Endothelial cell of umbilical vein (primary cell): Measurements from ENCODE around the gene FBXL17. TPM values are rescaled to one million over a fixed set of nuclear protein-coding genes. Genes with fewer than 3 reads are reported as not detected.
A peak's percentile ranks its signal among the peaks of the same experiment; 100 is the strongest.

ENCODE experiments used
- BruUV-seq: library from RNA; stranded (reverse); fragments of 400-500 nt; replicated peaks from 2 replicates; lab custom pipeline; 2021; lab: Mats Ljungman, UMichigan
- CTCF ChIA-PET: fragments of 300-600, 350-600 bp; sonication (Branson Sonifier 250); formaldehyde crosslinking; loops from one replicate; lab custom pipeline; 2021; ENCODE audit warnings: antibody characterized with exemption, inconsistent platforms; lab: Charles Lee
- POLR2A ChIA-PET: fragments of 300-600, 350-600 bp; sonication (Branson Sonifier 250); formaldehyde crosslinking; loops from one replicate; lab custom pipeline; 2021; ENCODE audit warnings: antibody characterized with exemption, inconsistent platforms; lab: Charles Lee
- DNase-seq: peaks from one replicate; pipeline ENCODE4 v3.0.0-alpha.2; 2011; ENCODE audit warnings: low read depth, low spot score
- FAIRE-seq: peaks from 2 replicates; lab custom pipeline; 2011; peaks lifted over from hg19 to GRCh38; lab: Jason Lieb, UNC
- H2AFZ ChIP-seq: 2 replicates; pipeline ENCODE4 v1.6.0; 2012; ENCODE audit warnings: low read depth, low read length, control low read depth, inconsistent platforms
- H3K27ac ChIP-seq: 2 replicates; pipeline ENCODE4 v1.5.1; 2011; ENCODE audit warnings: low read depth, mild to moderate bottlenecking, control low read depth, low read length, moderate library complexity; ENCODE audit not compliant: insufficient read depth
- H3K27me3 ChIP-seq, 2 experiments: 2 replicates each; pipeline versions ENCODE4 v1.6.0 to v1.6.1; 2011; ENCODE audit warnings: low read length in 2 of 2, mixed read lengths in 1 of 2; ENCODE audit not compliant: control insufficient read depth in 2 of 2, insufficient read depth in 2 of 2
- H3K36me3 ChIP-seq, 2 experiments: 2 replicates in 1 of 2; 3 replicates in 1 of 2; pipeline ENCODE4 v1.5.1; 2011; ENCODE audit warnings: low read length in 2 of 2, mild to moderate bottlenecking in 1 of 2, moderate library complexity in 1 of 2; ENCODE audit not compliant: control insufficient read depth in 2 of 2, insufficient read depth in 2 of 2; ENCODE audit errors: extremely low read depth in 1 of 2
- H3K4me1 ChIP-seq: 3 replicates; pipeline ENCODE4 v1.5.1; 2011; ENCODE audit warnings: mild to moderate bottlenecking, low read length; ENCODE audit not compliant: control insufficient read depth, insufficient read depth; ENCODE audit errors: extremely low read depth
- H3K4me2 ChIP-seq: 2 replicates; pipeline ENCODE4 v1.6.1; 2011; ENCODE audit warnings: low read length, control low read depth, mixed read lengths; ENCODE audit not compliant: insufficient read depth
- H3K4me3 ChIP-seq, 3 experiments: fragments of 200-600 bp in 1 of 3; sonication (generic), shearing (Covaris generic) in 1 of 3; replicated peaks in 1 of 3; 2 replicates each; pipeline ENCODE4 v1.5.1; 2011 to 2016; ENCODE audit warnings: control low read depth in 3 of 3, low read length in 3 of 3, mild to moderate bottlenecking in 2 of 3, inconsistent platforms in 1 of 3, low read depth in 1 of 3, moderate library complexity in 1 of 3; ENCODE audit not compliant: insufficient read depth in 1 of 3
- H3K79me2 ChIP-seq: 2 replicates; pipeline ENCODE4 v1.6.0; 2012; ENCODE audit warnings: low read length, inconsistent platforms; ENCODE audit not compliant: control insufficient read depth, insufficient read depth
- H3K9ac ChIP-seq: replicated peaks from 2 replicates; pipeline ENCODE3; 2011; ENCODE audit warnings: low read length, control low read depth; ENCODE audit not compliant: insufficient read depth; ENCODE audit errors: extremely low read depth
- H3K9me1 ChIP-seq: replicated peaks from 3 replicates; pipeline ENCODE4 v1.6.0; 2011; ENCODE audit warnings: mild to moderate bottlenecking, low read length; ENCODE audit not compliant: control insufficient read depth, insufficient read depth; ENCODE audit errors: extremely low read depth
- H3K9me3 ChIP-seq: replicated peaks from 2 replicates; pipeline ENCODE4 v1.5.1; 2012; ENCODE audit warnings: low read length, inconsistent platforms; ENCODE audit not compliant: control insufficient read depth, insufficient read depth
- H4K20me1 ChIP-seq: replicated peaks from 2 replicates; pipeline ENCODE3; 2011; ENCODE audit warnings: mild to moderate bottlenecking, low read length; ENCODE audit not compliant: control insufficient read depth, insufficient read depth; ENCODE audit errors: extremely low read depth
- EZH2 ChIP-seq: IDR thresholded peaks from 2 replicates; pipeline ENCODE4 v1.6.1; 2012; ENCODE audit warnings: borderline replicate concordance, low read depth, mild to moderate bottlenecking, moderate library complexity, low read length, inconsistent platforms; ENCODE audit not compliant: severe bottlenecking
- FOS ChIP-seq: IDR thresholded peaks from 2 replicates; pipeline ENCODE4 v1.6.1; 2011; ENCODE audit warnings: mild to moderate bottlenecking, low read length, moderate library complexity, borderline replicate concordance; ENCODE audit not compliant: insufficient read depth
- GATA2 ChIP-seq: IDR thresholded peaks from 2 replicates; pipeline ENCODE4 v1.7.0; 2011; ENCODE audit warnings: low read depth, mild to moderate bottlenecking, moderate library complexity, mixed read lengths, low read length; ENCODE audit not compliant: insufficient read length, insufficient read depth
- JUN ChIP-seq: IDR thresholded peaks from 2 replicates; pipeline ENCODE4 v1.6.1; 2011; ENCODE audit warnings: borderline replicate concordance, low read depth; ENCODE audit not compliant: insufficient read length, insufficient read depth
- MYC ChIP-seq: IDR thresholded peaks from one replicate; pipeline ENCODE4 v1.6.1; 2011; ENCODE audit warnings: mild to moderate bottlenecking, low read depth, low read length
- POLR2A ChIP-seq: IDR thresholded peaks from 2 replicates; pipeline ENCODE4 v1.6.1; 2012; ENCODE audit warnings: low read depth, mild to moderate bottlenecking, control low read depth, low read length
- POLR2AphosphoS5 ChIP-seq: IDR thresholded peaks from 2 replicates; pipeline ENCODE4 v1.6.1; 2012; ENCODE audit warnings: low read depth, mild to moderate bottlenecking, control low read depth, low read length, moderate library complexity; ENCODE audit not compliant: insufficient read depth
- dilution Hi-C: fragments of 300-500 bp; cut with MboI; formaldehyde crosslinking; loops from one replicate; pipeline ENCODE4 v1.15.0; 2019; ENCODE audit warnings: low sequenced_read_pairs; ENCODE audit not compliant: extremely low pct_ligation_motif_present
- intact Hi-C: fragments of 100-400 bp; cut with micrococcal nuclease; formaldehyde crosslinking; loops from one replicate; pipeline ENCODE4 v1.10.0; 2022
- polyA plus RNA-seq, 4 experiments: library from polyadenylated mRNA; depleted of rRNA in 3 of 4; stranded (reverse) in 3 of 4; unstranded in 1 of 4; fragments of >200 nt; gene quantifications; 2 replicates each; pipeline versions ENCODE4 v1.2.1 to v1.2.3, GENCODE V29; 2011 to 2012; ENCODE audit warnings: missing spikeins in 1 of 4
- total RNA-seq: library from RNA; stranded (reverse); gene quantifications from 2 replicates; pipeline ENCODE4 v1.2.3, GENCODE V29; 2021
- TF ChIP-seq, protein P1 (sequence below): IDR thresholded peaks from 2 replicates; pipeline ENCODE4 v1.6.1; 2011; ENCODE audit not compliant: insufficient read depth, insufficient read length
- TF ChIP-seq, protein P2 (sequence below), 2 donors: IDR thresholded peaks; 1 replicate in 1 of 2; 2 replicates in 1 of 2; pipeline ENCODE4 v1.5.1; 2011; ENCODE audit warnings: low read length in 2 of 2, mild to moderate bottlenecking in 2 of 2, moderate library complexity in 2 of 2, control low read depth in 1 of 2, inconsistent platforms in 1 of 2, low read depth in 1 of 2; ENCODE audit not compliant: insufficient read depth in 1 of 2; ENCODE audit errors: extremely low read depth in 1 of 2

The FBXL17 gene
- total and polyA plus RNA-seq, 2 donors (not counting 3 experiments of a cell fraction or from before 2014, with no cell fraction given), result 2.7 to 8.8 TPM

DNA sequence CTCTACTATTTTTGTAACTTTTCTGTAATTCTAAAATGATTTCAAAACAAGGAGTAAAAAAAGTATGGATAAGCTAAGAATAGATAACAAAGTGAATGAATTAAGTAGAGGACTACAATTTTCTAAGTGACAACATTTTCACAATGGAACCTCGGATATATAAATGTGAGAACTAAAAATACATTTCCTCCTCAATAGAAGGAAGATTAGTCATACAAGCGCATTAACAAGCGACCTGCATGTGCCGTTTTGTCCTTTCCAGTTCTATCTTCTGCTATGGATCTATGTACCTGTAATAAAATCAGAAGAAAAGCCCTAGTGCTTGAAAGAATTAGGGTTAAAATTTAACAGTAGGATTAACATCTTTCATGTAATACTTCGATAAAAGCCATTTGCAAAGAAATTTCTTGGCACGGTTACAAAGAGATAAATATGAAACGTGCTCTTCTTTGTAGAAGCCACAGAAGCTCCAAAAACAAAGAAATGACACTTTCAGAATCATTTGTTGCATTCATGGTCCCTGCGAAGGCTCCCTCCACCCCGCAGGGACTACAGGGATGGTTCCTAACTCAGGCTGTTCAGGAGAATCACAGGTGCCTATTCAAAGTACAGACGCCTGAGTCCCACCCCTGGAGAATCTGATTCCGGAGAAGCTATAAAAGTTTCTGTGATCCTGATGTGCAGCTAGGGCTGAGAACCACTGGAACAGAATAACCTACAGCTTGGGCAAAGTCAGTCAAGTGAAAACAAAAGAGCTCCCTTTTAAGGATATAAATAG is 494.5 kb downstream of the FBXL17 start:
- H3K9ac ChIP-seq, result no peak overlapping the region
- H3K9me1 ChIP-seq, result no peaks in the 10 kb centered on the region
- no peak overlapping the region for H2AFZ ChIP-seq
- peak overlapping the region; percentile 67 for H3K4me2 ChIP-seq
- ChIA-PET CTCF (interaction anchor here (1.6 kb wide), 1 partner anchor 18 kb away, joined by 4 read pairs; no protein-coding TSS in a partner anchor), POLR2A (no interaction called here)
- no TSS peak for BruUV-seq
- H3K79me2 ChIP-seq, result no peaks in the 10 kb centered on the region
- FAIRE-seq (peak; percentile 83), DNase-seq (peak; percentile 64)
- H3K9me3 ChIP-seq, result no peaks in the 10 kb centered on the region
- intact Hi-C loops, result no loop called here
- H3K36me3 ChIP-seq, result no peaks in the 10 kb centered on the region
- dilution Hi-C loops, result no loop called here
- no peaks in the 10 kb centered on the region for H3K27me3 ChIP-seq
- peaks cover 12% of the 10 kb centered on the region for H3K4me1 ChIP-seq
- peak; percentile 45 for TF ChIP-seq FOS
- no peak for TF ChIP-seq GATA2
- no peak overlapping the region for H3K4me3 ChIP-seq
- H4K20me1 ChIP-seq, result no peaks in the 10 kb centered on the region
- H3K27ac ChIP-seq, result peak overlapping the region; percentile 7

DNA sequence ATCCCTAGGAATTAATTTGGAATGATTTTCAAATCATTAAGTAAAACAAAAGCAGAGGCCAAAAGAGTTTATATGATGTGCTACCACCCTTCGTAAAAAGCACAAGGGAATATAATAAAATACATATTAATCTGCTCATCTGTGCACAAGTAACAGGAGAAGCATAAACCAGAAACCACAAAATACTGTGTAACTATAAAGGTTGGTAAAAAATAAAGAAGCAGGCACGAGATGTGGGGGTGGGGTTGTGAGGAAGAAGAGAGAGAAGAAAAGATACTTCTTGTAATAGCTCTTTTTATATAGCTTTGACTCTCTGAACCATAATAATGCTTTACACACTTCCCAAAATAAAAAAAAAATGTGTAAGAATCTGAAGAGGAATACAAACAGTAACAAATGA is 496.3 kb downstream of the FBXL17 start:
- FAIRE-seq (no peak), DNase-seq (no peak)
- Histone ChIP-seq H3K9me1 (no peaks in the 10 kb centered on the region), H3K27ac (no peak overlapping the region), H3K27me3 (no peaks in the 10 kb centered on the region), H3K4me2 (no peak overlapping the region), H3K36me3 (no peaks in the 10 kb centered on the region), H2AFZ (no peak overlapping the region), H3K9ac (no peak overlapping the region), H3K4me1 (peaks cover 12% of the 10 kb centered on the region), H3K9me3 (no peaks in the 10 kb centered on the region), H3K4me3 (no peak overlapping the region), H3K79me2 (no peaks in the 10 kb centered on the region), H4K20me1 (no peaks in the 10 kb centered on the region)
- POLR2A ChIA-PET, result no interaction called here
- TF ChIP-seq POLR2AphosphoS5, result no peak
- no peak for TF ChIP-seq EZH2
- no peak for TF ChIP-seq FOS
- no peak for TF ChIP-seq POLR2A
- no peak for TF ChIP-seq GATA2
- TF ChIP-seq JUN, result no peak
- TF ChIP-seq, protein P1, sequence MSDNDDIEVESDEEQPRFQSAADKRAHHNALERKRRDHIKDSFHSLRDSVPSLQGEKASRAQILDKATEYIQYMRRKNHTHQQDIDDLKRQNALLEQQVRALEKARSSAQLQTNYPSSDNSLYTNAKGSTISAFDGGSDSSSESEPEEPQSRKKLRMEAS, result no peak
- TF ChIP-seq MYC, result no peak
- TF ChIP-seq, protein P2, sequence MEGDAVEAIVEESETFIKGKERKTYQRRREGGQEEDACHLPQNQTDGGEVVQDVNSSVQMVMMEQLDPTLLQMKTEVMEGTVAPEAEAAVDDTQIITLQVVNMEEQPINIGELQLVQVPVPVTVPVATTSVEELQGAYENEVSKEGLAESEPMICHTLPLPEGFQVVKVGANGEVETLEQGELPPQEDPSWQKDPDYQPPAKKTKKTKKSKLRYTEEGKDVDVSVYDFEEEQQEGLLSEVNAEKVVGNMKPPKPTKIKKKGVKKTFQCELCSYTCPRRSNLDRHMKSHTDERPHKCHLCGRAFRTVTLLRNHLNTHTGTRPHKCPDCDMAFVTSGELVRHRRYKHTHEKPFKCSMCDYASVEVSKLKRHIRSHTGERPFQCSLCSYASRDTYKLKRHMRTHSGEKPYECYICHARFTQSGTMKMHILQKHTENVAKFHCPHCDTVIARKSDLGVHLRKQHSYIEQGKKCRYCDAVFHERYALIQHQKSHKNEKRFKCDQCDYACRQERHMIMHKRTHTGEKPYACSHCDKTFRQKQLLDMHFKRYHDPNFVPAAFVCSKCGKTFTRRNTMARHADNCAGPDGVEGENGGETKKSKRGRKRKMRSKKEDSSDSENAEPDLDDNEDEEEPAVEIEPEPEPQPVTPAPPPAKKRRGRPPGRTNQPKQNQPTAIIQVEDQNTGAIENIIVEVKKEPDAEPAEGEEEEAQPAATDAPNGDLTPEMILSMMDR (IDR thresholded peaks at IDR 0.05; ENCODE audit: extremely low read depth in 1 of 2, insufficient read depth in 1 of 2, low read depth in 1 of 2, low read length in 2 of 2), result no peak
- no TSS peak for BruUV-seq
- dilution Hi-C loops, result no loop called here
- CTCF ChIA-PET, result no interaction called here
- intact Hi-C loops, result no loop called here
